HG02798 (cell line): ENCODE data around the gene SCUBE1.

Experiments
- ATAC-seq: cut with Tn5 transposase; IDR thresholded peaks from one replicate; pipeline ENCODE4 v1.9.1; 2021; ENCODE audit warnings: mild to moderate bottlenecking; ENCODE audit not compliant: unreplicated experiment, poor library complexity

SCUBE1 gene

GRCh38 chr22:43305806-43306205 is 37.4 kb downstream of the SCUBE1 start:
- ATAC-seq, result no peak

GRCh38 chr22:43304831-43305590 is 38.2 kb downstream of the SCUBE1 start:
- no peak for ATAC-seq

DNA sequence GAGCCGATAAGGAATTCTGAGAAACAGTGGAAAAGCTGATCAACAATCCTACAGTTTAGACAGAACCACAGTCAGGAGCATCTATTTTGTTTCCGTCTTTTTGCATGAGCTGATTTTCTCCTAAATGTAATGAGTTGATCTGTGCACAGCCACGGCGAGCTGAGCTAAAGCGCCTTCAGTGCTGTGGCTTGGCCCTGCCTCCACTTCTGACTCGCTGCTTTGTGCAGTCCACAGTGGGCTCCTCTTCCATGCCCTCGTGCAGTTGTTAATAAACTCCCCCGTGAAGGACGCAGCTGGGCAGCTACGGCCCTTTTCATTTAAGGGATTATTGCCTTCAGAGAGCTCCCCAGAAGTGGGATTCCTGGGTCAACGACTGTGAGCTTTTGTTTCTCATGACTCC is 39.4 kb downstream of the SCUBE1 start:
- ATAC-seq, result no peak

- no peak for ATAC-seq
Measured at GRCh38 chr22:43303166-43303565, 40.0 kb downstream of the SCUBE1 start.

GRCh38 chr22:43302531-43303041 is 40.6 kb downstream of the SCUBE1 start:
- no peak for ATAC-seq

GRCh38 chr22:43301866-43302265 is 41.3 kb downstream of the SCUBE1 start:
- ATAC-seq, result no peak

- no peak for ATAC-seq
Measured at GRCh38 chr22:43300891-43301676, 42.1 kb downstream of the SCUBE1 start.

DNA sequence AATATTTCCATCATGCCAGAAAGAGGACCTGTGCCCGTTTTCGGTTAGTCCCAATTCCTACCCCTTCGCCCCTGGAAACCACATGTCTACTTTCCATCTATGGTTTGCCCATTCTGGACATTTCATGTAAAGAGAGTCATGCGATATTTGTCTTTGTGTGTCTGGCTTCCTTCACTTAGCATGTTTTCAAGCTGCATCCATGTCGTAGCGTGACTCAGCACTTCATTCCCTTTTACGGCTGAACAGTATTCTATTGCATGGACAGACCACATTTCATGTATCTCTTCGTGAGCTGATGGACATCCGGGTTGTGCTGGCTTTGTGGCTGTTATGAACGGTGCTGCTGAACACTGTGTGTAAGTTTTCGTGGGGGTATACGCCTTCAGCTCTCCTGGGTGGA is 43.4 kb downstream of the SCUBE1 start:
- ATAC-seq, result no peak

DNA sequence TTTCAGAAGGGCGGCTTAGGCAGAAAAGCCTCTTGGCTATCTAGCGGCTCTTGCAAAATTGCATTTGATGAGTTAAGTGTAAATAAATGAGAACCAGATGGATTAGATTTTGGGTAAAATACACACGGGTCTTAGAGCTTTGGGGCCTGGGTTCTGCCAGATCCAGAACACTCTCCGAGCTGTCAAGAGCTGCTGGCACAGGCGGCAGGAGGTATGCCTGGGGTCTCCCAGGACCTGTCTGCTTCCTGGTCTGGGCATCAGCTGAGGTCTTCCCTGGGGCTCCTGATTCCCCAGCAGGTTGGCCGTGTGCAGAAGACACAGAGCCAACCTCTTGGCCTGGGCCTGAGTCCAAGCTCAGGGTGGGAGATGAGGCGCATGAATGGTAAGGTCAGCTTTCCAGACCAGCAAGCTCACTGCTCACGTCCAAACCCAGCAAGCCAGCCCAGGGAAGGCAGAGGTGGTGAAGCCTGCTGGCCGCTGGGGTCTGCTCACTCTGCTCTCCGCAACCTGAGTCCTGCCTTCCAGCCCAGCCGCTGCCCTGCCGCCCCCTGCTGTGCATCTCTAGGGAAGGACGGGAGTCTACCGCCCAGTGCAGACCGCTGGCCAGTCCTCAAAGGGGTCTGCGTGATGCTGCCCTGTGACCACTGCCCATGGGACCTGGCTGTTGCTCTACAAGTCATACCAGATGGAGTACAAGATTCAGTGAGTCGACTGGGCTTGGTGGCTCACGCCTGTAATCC is 44.9 kb downstream of the SCUBE1 start:
- ATAC-seq, result no peak

DNA sequence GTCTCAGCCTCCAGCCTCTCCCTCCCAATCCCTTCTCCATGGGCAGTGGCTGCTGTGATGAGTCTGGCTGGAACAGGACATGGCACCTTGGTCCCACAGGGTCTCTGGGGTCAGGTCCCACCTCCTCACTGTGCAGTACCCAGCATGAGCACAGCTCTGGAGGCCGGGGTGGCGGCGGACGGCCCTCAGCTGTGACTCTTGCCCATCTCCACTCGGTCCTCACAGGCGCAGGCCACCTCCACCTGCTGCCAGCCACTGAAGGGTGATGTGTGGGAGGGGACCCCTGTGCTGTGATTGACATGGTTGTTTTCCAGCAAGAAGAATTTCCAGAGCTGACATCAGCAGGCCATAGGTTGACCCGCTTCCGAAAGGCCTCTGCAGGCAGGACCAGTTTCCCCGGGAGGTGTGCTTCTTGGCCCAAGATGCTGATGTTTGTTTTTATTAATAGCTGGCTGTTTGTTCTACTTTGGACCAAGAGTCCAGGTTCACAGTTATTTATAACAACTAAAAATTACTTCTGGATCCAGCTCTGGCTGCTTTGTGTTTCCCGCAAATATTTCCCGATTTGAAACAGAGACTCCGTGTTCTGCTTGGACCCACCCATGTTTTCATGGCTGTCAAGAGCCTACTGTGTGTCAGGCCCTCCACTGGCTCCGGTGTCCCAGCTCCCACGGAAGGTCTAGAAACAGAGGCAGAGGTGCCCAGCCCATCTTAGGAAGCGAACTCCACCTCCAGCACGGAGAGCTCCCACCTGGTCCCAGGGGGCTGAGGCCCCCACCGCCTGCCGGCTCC is 45.7 kb downstream of the SCUBE1 start:
- ATAC-seq, result no peak

DNA sequence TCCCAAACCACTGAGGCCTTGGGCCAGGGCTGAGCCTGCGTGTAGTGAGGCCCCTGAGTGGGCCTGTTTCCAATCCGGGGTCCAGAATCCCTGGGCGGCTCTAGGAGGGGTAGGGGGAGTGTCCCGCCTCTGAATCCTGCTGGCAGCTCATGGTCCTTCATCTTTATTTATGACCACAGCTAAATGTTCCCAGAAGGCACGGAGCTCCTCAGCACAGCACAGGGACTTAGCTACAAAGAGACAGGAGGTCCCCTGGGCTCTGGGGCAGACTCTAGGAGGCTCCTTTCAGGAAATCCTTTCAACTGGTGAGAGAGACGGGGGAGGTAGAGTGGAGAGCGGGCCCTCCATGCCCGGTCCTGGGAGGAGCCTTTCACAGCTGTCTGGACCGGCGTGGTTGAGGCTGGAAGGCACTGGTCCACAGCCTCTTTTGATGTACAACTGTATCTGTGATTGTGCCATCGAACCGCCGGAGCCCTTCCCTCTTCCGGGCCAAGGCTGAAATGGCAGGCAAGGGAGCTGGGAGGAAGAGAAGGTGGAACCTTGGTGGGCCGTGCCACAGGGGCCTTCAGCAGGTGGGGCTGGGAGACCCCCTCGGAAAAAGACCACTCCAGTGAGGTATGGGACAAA is 46.8 kb downstream of the SCUBE1 start:
- no peak for ATAC-seq

DNA sequence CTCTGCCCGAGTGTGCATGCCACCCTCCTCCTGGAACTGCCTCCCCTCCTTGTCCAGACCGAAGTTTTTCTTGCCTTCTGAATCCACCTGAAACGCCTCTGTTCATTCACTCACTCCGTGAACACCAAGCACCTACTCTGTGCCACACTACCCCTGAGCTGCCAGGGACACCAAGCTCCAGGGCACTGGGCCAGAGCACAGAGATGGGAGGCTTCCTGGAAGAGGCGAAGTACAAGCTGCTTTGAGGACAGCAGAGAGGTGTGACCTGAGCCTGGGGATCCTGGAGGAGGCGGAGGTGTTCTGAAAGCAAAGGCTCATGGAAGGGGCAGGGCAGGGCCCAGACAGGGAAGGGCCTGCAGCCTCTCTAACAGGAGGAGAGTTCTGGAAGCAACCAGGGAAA is 47.5 kb downstream of the SCUBE1 start:
- no peak for ATAC-seq

DNA sequence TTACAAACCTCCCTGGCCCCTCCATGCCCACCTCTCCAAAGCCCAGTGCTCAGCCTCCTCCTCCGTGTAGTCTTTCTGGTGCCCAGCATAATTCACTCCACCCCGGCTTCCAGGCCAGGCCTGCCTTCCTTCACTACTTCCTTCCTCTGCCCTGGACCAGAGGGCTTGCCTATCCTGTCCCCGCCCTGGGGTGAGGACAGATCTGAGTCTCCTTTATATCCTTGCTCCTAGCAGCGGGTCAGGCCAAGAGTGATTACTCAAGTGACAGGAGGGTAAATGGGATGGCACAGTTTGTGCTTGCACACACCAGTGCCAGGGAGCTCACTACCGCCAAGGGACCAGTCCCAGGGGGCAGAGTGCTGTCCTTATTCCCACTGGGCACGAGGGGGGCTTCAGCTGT is 48.0 kb downstream of the SCUBE1 start:
- no peak for ATAC-seq

DNA sequence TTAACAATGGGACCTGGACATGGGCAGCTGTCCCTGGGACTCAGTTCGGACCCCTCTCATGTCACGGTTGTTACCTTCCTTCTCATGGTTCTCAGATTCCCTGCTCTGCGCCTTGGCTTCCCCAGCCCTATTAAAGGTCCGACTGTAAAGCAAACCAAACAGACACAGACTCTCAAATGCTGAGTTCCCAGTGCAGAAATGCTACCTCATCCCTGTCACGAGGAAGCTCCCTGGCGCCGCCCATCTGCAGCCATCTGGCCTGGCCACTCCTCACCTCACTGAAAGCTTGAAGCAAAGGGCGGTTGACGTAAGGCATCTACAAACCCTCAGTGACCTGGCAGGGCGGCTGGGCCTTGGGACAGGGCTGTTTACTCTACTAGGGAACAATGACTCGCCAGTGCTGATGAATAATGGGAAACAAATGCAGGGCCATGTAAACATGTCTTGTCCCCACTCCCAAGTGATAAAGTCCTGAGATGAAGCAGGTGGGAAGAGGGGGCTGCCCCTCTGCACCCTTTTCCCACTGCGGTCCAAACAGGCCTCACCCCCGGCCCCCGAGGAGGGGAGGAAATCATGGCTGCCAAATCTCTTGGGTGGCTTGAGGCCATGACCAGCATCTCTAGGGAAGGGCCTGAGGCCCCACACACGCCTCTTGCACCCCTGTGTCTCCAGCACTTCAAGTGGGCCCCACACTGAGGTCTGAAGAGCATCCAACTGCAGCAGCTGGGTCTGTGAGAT is 49.3 kb downstream of the SCUBE1 start:
- ATAC-seq, result no peak

DNA sequence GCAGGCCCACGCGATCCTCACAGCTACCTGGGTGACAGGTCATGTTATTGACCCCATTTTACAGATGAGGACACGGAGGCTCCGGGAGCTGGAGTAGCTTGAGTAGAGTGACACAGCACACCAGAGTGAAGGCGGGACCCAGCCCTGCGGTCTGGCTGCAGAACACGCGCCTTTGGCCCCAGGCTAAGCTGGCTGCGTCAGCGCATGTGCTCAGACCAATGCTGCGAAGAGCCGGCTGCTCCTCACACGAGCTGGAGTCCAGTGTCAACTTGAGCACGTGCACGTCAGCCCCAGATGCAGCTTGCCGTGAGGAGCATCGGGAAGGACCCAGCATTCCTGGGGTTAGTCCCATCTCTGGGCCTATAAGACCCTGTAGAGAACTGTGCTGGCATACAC is 49.9 kb downstream of the SCUBE1 start:
- ATAC-seq, result no peak

GRCh38 chr22:43292630-43293018 is 50.5 kb downstream of the SCUBE1 start:
- ATAC-seq, result no peak

DNA sequence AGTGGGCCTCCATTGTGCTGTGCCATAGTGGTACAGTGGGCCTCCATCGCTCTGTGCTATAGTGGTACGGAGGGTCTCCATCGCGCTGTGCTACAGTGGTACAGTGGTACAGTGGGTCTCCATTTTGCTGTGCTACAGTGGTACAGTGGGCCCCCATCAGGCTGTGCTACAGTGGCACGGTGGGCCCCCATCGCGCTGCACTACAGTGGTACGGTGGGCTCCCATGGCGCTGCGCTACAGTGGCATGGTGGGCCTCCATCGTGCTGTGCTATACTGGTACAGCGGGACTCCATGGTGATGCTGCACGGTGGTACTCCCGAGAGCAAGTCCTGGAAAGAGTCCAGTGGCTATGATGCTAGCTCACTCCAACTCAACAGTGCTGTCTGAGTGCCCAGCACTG is 51.8 kb downstream of the SCUBE1 start:
- ATAC-seq, result no peak

- no peak for ATAC-seq
Measured at GRCh38 chr22:43289976-43290721, 53.0 kb downstream of the SCUBE1 start.
